Prostate gland (tissue), 2 donors: ENCODE results near the gene PAPOLA.

Experiments
- CTCF ChIP-seq, 4 experiments: fragments of 200-600 bp in 2 of 4; fragments of 450-650 bp in 2 of 4; sonication (generic) in 2 of 4; IDR thresholded peaks; 1 replicate in 3 of 4; 2 replicates in 1 of 4; pipeline ENCODE4 v1.5.1; 2016 to 2019; ENCODE audit warnings: antibody characterized with exemption in 4 of 4, mild to moderate bottlenecking in 2 of 4, moderate library complexity in 2 of 4
- POLR2A ChIP-seq: fragments of 450-650 bp; IDR thresholded peaks from one replicate; pipeline ENCODE4 v1.6.1; 2016; ENCODE audit warnings: antibody characterized with exemption, mild to moderate bottlenecking
- POLR2AphosphoS5 ChIP-seq: sonication (generic); formaldehyde crosslinking; IDR thresholded peaks from one replicate; pipeline ENCODE4 v1.6.1; 2017; ENCODE audit warnings: antibody characterized with exemption

- TF ChIP-seq CTCF (IDR thresholded peaks at IDR 0.05) (no peak), POLR2A (no peak), POLR2AphosphoS5 (no peak)
Measured at GRCh38 chr14:96571311-96571710, 69.1 kb downstream of the PAPOLA start.
